NK-92 (cell line): ENCODE measurements around the gene MAD2L1.

Source experiments
- DNase-seq: peaks from one replicate; lab custom pipeline; 2025; ENCODE audit not compliant: unreplicated experiment; lab: John Stamatoyannopoulos, UW

MAD2L1 gene

GRCh38 chr4:120059036-120059435 lies 7.6 kb downstream of the MAD2L1 start:
- DNase-seq = no peak

GRCh38 chr4:120057416-120057815 lies 9.2 kb downstream of the MAD2L1 start:
- DNase-seq = no peak

DNA sequence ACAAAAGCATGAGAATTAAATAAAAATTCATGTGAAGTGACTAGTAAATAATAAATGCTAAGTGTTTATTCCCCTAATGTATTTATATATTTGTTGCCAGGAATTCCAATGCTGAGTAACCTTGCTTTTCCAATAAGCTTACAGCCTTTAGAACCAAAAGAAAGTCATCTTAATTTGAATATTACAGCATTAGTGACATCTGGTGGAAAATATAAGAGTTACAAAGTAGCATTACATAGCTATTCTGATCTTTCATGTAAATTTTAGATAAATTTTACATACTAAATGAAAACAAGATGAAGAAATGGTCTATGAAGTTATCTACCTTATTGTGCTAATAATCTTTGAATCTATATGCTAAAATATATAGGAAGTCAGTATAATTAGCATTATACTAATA lies 10.4 kb downstream of the MAD2L1 start:
- no peak for DNase-seq

DNA sequence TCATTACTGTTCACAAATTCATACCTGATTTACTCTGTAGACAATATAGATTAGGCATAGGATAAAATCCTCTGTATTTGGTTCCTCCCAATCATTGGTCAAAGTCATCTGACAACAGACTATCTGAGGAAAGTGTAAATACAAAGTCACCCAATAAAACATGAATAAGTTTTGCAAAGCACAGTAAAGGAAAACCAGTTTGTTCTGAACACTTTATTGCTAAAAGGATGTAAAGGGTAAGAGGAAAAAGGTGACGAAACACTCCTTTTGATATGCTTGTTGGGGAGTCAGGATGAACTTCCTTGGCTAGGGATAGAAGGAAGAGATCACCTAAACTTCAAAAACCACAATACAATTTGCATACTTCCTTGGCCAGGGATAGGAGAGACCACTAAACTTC lies 10.9 kb downstream of the MAD2L1 start:
- no peak for DNase-seq

GRCh38 chr4:120055162-120055561 lies 11.5 kb downstream of the MAD2L1 start:
- DNase-seq = no peak

DNA sequence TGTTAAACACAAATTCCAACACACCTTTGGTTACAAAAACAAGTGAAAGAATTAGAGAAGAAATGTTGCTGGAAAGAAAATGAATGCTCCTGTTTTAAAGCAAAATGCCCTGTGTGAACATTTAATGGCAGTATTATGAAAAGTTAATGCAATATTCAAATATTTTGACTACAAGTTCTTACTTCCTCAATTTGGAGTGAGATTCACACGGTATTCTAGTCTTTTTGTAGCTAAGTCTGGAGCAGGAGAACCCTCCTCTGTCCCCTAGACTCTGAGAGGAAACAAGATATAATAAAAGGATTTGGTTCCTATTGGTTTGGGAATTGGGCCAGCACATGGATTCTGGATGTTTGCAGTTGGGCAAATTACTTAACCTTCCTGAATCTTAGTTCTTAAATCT lies 12.7 kb downstream of the MAD2L1 start:
- DNase-seq = no peak

- no peak for DNase-seq
These were observed 13.8 kb downstream of the MAD2L1 start for GRCh38 chr4:120052856-120053255.

- DNase-seq = no peak
These were observed 15.4 kb downstream of the MAD2L1 start for GRCh38 chr4:120051253-120051652.

GRCh38 chr4:120049732-120050494 lies 16.7 kb downstream of the MAD2L1 start:
- no peak for DNase-seq

DNA sequence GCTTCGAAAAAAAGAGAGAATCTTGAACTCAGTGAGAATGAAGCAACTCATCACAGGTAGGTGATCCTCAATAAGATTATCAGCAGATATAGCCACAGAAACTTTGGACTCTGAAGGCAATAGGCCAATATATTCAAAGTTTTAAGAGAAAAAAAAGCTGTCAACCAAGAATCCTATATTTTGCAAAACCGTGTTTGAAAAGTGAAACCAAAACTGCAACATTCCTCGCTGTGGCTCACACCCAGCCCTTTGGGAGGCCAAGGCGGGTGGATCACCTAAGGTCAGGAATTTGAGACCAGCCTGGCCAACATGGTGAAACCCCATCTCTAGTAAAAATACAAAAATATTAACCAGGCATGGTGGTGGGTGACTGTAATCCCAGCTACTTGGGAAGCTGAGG lies 22.8 kb downstream of the MAD2L1 start:
- no peak for DNase-seq

- no peak for DNase-seq
These were observed 29.2 kb downstream of the MAD2L1 start for GRCh38 chr4:120037411-120037810.

GRCh38 chr4:120034913-120035312 lies 31.7 kb downstream of the MAD2L1 start:
- no peak for DNase-seq

GRCh38 chr4:120026853-120027252 lies 39.8 kb downstream of the MAD2L1 start:
- DNase-seq = no peak

GRCh38 chr4:120025516-120025915 lies 41.1 kb downstream of the MAD2L1 start:
- DNase-seq = no peak

- no peak for DNase-seq
These were observed 47.9 kb downstream of the MAD2L1 start for GRCh38 chr4:120018786-120019185.

DNA sequence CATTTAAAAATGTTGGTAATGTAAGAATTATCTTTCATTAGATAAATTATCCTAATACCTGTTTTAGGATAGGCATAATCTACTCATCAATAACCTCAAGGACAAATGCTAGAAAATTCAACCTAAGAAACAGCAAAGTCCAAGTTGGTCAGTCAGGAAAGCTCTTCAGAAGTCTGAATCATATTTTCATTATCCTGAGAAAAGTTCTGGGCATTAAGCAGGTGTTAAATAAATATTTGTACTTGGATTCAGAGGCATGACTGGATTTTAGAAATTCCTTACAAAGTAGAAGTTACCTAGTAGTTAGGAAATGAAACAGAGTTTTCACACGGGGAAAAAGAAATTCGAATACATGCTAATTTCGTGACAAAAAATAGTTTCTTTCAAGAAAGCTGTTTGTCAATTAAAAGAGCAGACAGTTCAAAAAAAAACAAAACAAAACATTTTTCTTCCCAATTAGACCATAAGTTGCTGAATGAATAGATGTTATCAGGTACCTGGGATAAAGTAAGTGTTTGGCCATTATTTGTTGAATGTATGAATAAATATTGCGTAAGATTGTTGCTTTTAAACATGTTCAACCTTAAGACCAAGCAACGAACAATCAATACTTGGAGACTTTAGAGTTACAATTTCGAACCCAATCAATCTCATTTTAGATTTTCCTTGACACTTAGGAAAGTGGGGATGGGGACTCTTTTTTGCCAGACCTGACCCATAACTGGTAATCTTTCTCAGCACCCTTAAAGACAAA lies 48.5 kb downstream of the MAD2L1 start:
- DNase-seq = no peak

DNA sequence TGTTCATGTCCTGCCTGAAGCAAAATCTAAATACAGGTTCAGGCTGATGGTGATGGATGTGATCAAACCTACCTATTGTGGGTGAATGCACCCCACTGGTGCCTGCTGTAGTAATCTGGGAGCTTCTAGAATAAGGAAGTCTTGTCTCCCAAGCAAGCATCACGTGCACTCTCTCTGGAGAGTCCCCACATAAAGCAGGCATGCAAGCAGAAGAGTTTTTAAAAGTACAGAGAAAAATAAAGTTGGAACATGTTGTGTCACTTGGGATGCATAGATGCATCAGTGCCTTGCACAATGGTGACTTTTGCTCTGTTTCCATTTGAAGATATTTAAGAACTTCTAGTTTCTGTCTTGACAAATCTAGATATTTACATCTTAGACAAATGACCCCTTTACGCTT lies 54.9 kb downstream of the MAD2L1 start:
- DNase-seq = no peak

GRCh38 chr4:120010646-120011045 lies 56.0 kb downstream of the MAD2L1 start:
- no peak for DNase-seq

DNA sequence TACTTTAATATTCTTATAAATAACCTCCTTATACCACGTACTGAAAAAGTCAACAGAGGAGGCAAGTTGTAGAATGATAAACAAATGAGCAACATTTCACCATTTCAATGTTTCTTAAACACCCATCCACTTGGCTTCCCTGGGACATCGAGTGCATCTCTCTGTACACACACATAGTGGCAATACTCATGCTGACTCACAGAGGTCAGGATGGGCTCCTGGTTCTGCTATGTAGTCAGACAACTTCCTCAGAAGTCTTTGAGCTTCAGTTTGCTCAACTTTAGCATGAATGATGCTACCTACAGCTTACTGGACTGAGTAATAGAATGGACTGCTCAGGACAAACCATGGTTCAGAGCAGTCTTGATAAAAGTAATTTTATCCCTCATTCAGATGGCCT lies 56.9 kb downstream of the MAD2L1 start:
- no peak for DNase-seq

DNA sequence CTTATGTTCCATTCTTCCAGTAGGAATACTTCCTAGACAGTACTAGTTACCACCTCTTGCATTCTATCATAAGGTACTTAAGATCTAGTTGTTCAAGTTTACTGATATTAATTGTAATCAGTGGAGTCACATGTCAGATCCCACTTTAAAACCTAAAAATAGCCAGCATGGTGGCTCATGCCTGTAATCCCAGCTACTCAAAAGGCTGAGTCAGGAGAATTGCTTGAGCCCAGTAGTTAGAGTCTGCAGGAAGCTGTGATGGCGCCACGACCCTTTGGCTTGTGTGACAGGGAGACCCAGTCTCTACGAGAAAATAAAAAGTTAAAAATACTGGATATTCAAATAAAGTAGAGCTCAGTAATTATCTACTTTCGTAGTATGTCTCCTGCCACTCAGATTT lies 57.7 kb downstream of the MAD2L1 start:
- no peak for DNase-seq

DNA sequence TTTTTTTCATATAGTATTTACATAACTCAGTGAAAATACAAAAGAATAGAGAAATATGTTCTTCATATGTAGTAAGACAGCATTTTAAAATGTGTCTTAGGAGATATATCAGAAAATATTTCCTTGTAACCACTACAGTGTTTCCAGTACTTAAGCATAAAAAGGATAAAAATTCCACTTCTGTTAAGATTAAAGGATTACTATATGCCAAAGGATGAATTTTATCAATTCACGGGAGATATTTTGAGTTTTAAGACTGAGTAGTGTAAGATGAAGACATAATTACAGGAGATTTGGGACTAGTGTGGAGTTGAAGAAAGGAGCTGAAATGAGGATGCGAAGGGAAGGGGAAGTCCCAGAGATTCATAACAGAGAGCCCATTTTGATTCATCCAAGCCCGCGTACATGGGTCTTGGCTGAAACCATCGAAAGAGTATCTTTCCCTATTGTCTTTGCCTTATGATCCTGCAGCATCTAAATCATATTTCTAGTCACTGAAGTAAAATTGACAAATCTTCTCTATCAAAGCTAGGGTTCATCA lies 58.7 kb downstream of the MAD2L1 start:
- DNase-seq = no peak

- DNase-seq = no peak
These were observed 59.3 kb downstream of the MAD2L1 start for GRCh38 chr4:120007191-120007871.
